SK-N-SH treated with all-trans-retinoic acid at 6 μM for 48 hours (cell line): ENCODE data around the gene DPH3.

Experiments
- ARNTL ChIP-seq: fragments of 450-650 bp; formaldehyde crosslinking; IDR thresholded peaks from 2 replicates; pipeline ENCODE4 v1.5.0; 2020; ENCODE audit warnings: low read depth, mild to moderate bottlenecking, moderate library complexity, borderline replicate concordance
- PPARA ChIP-seq: fragments of 250-450 bp; sonication (Bioruptor Pico); IDR thresholded peaks from 2 replicates; pipeline ENCODE4 v1.5.0; 2020; ENCODE audit warnings: mild to moderate bottlenecking, borderline replicate concordance
- SNAI2 ChIP-seq: fragments of 250-450 bp; sonication (Bioruptor Pico); IDR thresholded peaks from 2 replicates; pipeline ENCODE4 v1.5.0; 2020; ENCODE audit warnings: mild to moderate bottlenecking, moderate library complexity
- TCF4 ChIP-seq: fragments of 250-450 bp; sonication (Bioruptor Pico); IDR thresholded peaks from 2 replicates; pipeline ENCODE4 v1.8.0; 2021; ENCODE audit warnings: mild to moderate bottlenecking, moderate library complexity, borderline replicate concordance
- ZC3H10 ChIP-seq: fragments of 250-450 bp; sonication (Bioruptor Pico); IDR thresholded peaks from 2 replicates; pipeline ENCODE4 v1.5.1; 2021; ENCODE audit warnings: mild to moderate bottlenecking, moderate library complexity
- ZFP30 ChIP-seq: fragments of 450-650 bp; formaldehyde crosslinking; IDR thresholded peaks from 2 replicates; pipeline ENCODE4 v1.5.0; 2022; ENCODE audit warnings: mild to moderate bottlenecking, moderate library complexity
- TF ChIP-seq, protein P1 (sequence below): fragments of 250-450 bp; sonication (Bioruptor Pico); IDR thresholded peaks from 2 replicates; pipeline ENCODE4 v1.8.0; 2020; ENCODE audit warnings: mild to moderate bottlenecking, moderate library complexity, borderline replicate concordance
- TF ChIP-seq, protein P2 (sequence below): fragments of 250-450 bp; sonication (Bioruptor Pico); IDR thresholded peaks from 2 replicates; pipeline ENCODE4 v1.5.1; 2020; ENCODE audit warnings: low read depth, mild to moderate bottlenecking, moderate library complexity
- TF ChIP-seq, protein P3 (sequence below): fragments of 250-450 bp; sonication (Bioruptor Pico); IDR thresholded peaks from 2 replicates; pipeline ENCODE4 v1.8.0; 2021; ENCODE audit warnings: low read depth, mild to moderate bottlenecking, moderate library complexity, borderline replicate concordance

DNA sequence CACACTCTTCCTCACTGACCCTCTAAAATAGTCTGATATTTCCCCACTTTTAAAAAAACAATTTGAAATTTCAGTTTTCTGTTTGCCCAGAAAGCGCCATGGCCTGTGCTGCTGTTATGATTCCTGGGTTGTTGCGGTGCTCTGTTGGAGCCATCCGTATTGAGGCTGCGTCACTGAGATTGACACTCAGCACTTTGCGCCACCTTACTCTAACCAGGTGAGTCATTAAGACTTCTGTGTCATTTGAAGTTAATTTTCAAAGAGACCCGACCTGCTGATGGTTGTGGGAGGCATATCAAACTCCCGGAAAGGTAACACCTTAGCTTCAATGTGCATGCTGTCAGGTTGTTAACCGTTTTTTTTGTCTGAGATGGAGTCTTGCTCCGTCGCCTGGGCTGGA is 6.1 kb upstream of the DPH3 start:
- no peak for TF ChIP-seq SNAI2 (CRISPR knock-in tag)
- TF ChIP-seq, protein P1, sequence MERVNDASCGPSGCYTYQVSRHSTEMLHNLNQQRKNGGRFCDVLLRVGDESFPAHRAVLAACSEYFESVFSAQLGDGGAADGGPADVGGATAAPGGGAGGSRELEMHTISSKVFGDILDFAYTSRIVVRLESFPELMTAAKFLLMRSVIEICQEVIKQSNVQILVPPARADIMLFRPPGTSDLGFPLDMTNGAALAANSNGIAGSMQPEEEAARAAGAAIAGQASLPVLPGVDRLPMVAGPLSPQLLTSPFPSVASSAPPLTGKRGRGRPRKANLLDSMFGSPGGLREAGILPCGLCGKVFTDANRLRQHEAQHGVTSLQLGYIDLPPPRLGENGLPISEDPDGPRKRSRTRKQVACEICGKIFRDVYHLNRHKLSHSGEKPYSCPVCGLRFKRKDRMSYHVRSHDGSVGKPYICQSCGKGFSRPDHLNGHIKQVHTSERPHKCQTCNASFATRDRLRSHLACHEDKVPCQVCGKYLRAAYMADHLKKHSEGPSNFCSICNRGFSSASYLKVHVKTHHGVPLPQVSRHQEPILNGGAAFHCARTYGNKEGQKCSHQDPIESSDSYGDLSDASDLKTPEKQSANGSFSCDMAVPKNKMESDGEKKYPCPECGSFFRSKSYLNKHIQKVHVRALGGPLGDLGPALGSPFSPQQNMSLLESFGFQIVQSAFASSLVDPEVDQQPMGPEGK = no peak
- TF ChIP-seq, protein P2, sequence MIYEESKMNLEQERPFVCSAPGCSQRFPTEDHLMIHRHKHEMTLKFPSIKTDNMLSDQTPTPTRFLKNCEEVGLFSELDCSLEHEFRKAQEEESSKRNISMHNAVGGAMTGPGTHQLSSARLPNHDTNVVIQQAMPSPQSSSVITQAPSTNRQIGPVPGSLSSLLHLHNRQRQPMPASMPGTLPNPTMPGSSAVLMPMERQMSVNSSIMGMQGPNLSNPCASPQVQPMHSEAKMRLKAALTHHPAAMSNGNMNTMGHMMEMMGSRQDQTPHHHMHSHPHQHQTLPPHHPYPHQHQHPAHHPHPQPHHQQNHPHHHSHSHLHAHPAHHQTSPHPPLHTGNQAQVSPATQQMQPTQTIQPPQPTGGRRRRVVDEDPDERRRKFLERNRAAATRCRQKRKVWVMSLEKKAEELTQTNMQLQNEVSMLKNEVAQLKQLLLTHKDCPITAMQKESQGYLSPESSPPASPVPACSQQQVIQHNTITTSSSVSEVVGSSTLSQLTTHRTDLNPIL (CRISPR knock-in tag) = no peak
- TF ChIP-seq ARNTL (CRISPR knock-in tag) = no peak
- TF ChIP-seq PPARA = no peak
- no peak for TF ChIP-seq ZFP30 (CRISPR knock-in tag)
- TF ChIP-seq ZC3H10 = no peak
- TF ChIP-seq, protein P3, sequence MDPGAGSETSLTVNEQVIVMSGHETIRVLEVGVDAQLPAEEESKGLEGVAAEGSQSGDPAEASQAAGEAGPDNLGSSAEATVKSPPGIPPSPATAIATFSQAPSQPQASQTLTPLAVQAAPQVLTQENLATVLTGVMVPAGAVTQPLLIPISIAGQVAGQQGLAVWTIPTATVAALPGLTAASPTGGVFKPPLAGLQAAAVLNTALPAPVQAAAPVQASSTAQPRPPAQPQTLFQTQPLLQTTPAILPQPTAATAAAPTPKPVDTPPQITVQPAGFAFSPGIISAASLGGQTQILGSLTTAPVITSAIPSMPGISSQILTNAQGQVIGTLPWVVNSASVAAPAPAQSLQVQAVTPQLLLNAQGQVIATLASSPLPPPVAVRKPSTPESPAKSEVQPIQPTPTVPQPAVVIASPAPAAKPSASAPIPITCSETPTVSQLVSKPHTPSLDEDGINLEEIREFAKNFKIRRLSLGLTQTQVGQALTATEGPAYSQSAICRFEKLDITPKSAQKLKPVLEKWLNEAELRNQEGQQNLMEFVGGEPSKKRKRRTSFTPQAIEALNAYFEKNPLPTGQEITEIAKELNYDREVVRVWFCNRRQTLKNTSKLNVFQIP = no peak
- no peak for TF ChIP-seq TCF4 (CRISPR knock-in tag)
